ENCODE measurements around the gene CAB39. TPM values are rescaled to one million over a fixed set of nuclear protein-coding genes. Genes with fewer than 3 reads are reported as not detected.

Gene CAB39
- polyA plus RNA-seq, 1 donor from 2014 or later, result 118 TPM

- no peak overlapping the region for H3K4me3 ChIP-seq (ENCODE audit: low read length)
- no peaks in the 10 kb centered on the region for H3K9me3 ChIP-seq (ENCODE audit: low read length)
- peaks cover 4% of the 10 kb centered on the region for H3K79me2 ChIP-seq (replicated peaks; ENCODE audit: insufficient read depth, low read length)
- no peaks in the 10 kb centered on the region for H3K27me3 ChIP-seq (ENCODE audit: insufficient read depth, low read depth, low read length)
- H4K20me1 ChIP-seq (ENCODE audit: insufficient read depth), result no peaks in the 10 kb centered on the region
- peaks cover 4% of the 10 kb centered on the region for H3K36me3 ChIP-seq (ENCODE audit: insufficient read depth, low read length)
- H3K9me2 ChIP-seq (ENCODE audit: insufficient read depth, low read length), result no peaks in the 10 kb centered on the region
- no peak for TF ChIP-seq RAD21 (conservative IDR thresholded peaks at IDR 0.05)
- no peak for TF ChIP-seq MXI1 (conservative IDR thresholded peaks at IDR 0.05; ENCODE audit: poor library complexity, severe bottlenecking)
- TF ChIP-seq REST (IDR thresholded peaks at IDR 0.05; ENCODE audit: borderline replicate concordance), result no peak
- TF ChIP-seq EP300 (conservative IDR thresholded peaks at IDR 0.05; ENCODE audit: poor library complexity, severe bottlenecking), result no peak
- TF ChIP-seq SMC3 (conservative IDR thresholded peaks at IDR 0.05; ENCODE audit: poor library complexity), result no peak
- no peak for TF ChIP-seq POLR2AphosphoS5 (IDR thresholded peaks at IDR 0.05)
- no peak for TF ChIP-seq EZH2 (IDR thresholded peaks at IDR 0.05; ENCODE audit: borderline replicate concordance, insufficient read depth, low read length, poor library complexity, severe bottlenecking)
- no peak for TF ChIP-seq CTCF (IDR thresholded peaks at IDR 0.05; ENCODE audit: poor library complexity, severe bottlenecking)
- no peak for TF ChIP-seq TAF1 (IDR thresholded peaks at IDR 0.05; ENCODE audit: low read depth)
- no peaks in the 10 kb centered on the region for H3F3A ChIP-seq (ENCODE audit: insufficient read depth, low read length, poor library complexity, severe bottlenecking)
- no peak overlapping the region for H3K9ac ChIP-seq (ENCODE audit: low read length)
- H2AFZ ChIP-seq (ENCODE audit: low read depth, low read length), result no peak overlapping the region
- H3K4me2 ChIP-seq (ENCODE audit: low read length), result no peak overlapping the region
- no peak overlapping the region for H3K27ac ChIP-seq (ENCODE audit: low read length)
Measured at GRCh38 chr2:230778350-230779063, 65.9 kb downstream of the CAB39 start.

DNA sequence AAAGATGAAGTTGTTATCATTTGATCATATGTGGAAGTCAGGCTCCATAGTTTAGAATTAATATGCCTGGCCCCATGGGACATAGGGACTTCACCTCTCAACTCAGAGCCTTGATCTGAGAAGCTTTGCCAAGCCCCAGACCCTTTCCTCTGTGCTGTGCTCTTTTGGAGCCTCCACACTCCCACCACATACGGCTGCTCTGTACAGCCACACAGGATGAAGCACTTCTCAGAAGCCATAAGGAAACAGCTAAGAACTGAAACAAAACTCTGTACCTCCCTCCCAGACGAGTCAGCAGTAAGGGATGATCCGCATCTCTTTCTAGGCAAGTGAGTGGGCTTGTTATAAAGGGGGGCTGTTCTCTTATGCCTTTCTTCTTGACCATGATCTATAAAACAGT, 66.5 kb downstream of the CAB39 start:
- peaks cover 4% of the 10 kb centered on the region for H3K79me2 ChIP-seq (replicated peaks; ENCODE audit: insufficient read depth, low read length)

More for the DNA sequence above, 66.5 kb downstream of the CAB39 start:
- no peak overlapping the region for H3K4me3 ChIP-seq (ENCODE audit: low read length)
- H4K20me1 ChIP-seq (ENCODE audit: insufficient read depth), result no peaks in the 10 kb centered on the region
- peaks cover 9% of the 10 kb centered on the region for H3K36me3 ChIP-seq (ENCODE audit: insufficient read depth, low read length)
- H3K9me3 ChIP-seq (ENCODE audit: low read length), result no peaks in the 10 kb centered on the region
- H3K27me3 ChIP-seq (ENCODE audit: insufficient read depth, low read depth, low read length), result no peaks in the 10 kb centered on the region
- H3K9me2 ChIP-seq (ENCODE audit: insufficient read depth, low read length), result no peaks in the 10 kb centered on the region
- no peak overlapping the region for H3K27ac ChIP-seq (ENCODE audit: low read length)
- no peaks in the 10 kb centered on the region for H3F3A ChIP-seq (ENCODE audit: insufficient read depth, low read length, poor library complexity, severe bottlenecking)
- H2AFZ ChIP-seq (ENCODE audit: low read depth, low read length), result no peak overlapping the region
- H3K4me2 ChIP-seq (ENCODE audit: low read length), result no peak overlapping the region
- TF ChIP-seq CTCF (IDR thresholded peaks at IDR 0.05; ENCODE audit: poor library complexity, severe bottlenecking) (no peak), EZH2 (IDR thresholded peaks at IDR 0.05; ENCODE audit: borderline replicate concordance, insufficient read depth, low read length, poor library complexity, severe bottlenecking) (no peak), POLR2AphosphoS5 (IDR thresholded peaks at IDR 0.05) (no peak), SMC3 (conservative IDR thresholded peaks at IDR 0.05; ENCODE audit: poor library complexity) (no peak)
- H3K9ac ChIP-seq (ENCODE audit: low read length), result no peak overlapping the region

Measured in neural cell (in vitro differentiated cells).